Esophagus muscularis mucosa (tissue), 4 donors: ENCODE results near the gene CREG1.

ENCODE experiments used
- EP300 ChIP-seq: sonication (generic); formaldehyde crosslinking; IDR thresholded peaks from one replicate; pipeline ENCODE4 v1.6.1; 2017; ENCODE audit warnings: antibody characterized with exemption
- POLR2A ChIP-seq: fragments of 450-650 bp; IDR thresholded peaks from one replicate; pipeline ENCODE4 v1.6.1; 2017; ENCODE audit warnings: antibody characterized with exemption, moderate library complexity, mild to moderate bottlenecking, low read depth
- POLR2AphosphoS5 ChIP-seq, 2 donors: sonication (generic); formaldehyde crosslinking; IDR thresholded peaks; one replicate each; pipeline ENCODE4 v1.6.1; 2017; ENCODE audit warnings: antibody characterized with exemption in 2 of 2
- TF ChIP-seq, protein P1 (sequence below), 3 experiments: fragments of 200-600 bp in 2 of 3; fragments of 450-650 bp in 1 of 3; sonication (generic) in 2 of 3; IDR thresholded peaks; one replicate each; pipeline ENCODE4 v1.5.1; 2017 to 2019; ENCODE audit warnings: antibody characterized with exemption in 3 of 3, mild to moderate bottlenecking in 2 of 3, moderate library complexity in 1 of 3

DNA sequence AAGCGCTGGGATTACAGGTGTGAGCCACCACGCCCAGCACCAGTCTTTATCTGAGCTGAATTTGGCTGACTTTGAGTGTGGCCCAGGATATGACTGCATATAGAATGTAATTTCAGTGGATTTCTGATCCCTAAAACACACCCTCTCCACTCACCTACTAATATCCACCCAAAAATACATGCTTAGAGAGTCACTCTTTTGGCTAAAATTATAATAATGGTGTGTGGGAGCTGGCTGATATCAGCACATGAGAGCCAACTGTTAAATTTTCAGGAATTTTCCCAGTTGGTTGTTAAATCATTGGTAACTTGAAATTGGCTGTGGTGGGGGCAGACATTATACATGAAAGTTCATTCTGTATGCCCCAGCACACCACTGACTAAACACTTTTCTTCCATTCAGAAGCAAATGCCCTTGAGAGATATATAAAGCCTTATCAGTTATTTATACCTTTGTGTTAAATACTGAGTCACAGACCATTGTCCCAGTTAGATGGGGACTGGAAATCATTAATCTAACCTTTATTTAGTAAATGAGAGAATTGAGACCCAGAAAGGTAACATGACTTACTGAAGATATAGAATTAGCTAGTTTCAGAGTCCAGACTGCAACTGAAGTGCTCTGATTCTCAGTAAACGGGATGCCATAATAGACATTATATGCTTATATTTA, 25.4 kb downstream of the CREG1 start:
- TF ChIP-seq, protein P1, sequence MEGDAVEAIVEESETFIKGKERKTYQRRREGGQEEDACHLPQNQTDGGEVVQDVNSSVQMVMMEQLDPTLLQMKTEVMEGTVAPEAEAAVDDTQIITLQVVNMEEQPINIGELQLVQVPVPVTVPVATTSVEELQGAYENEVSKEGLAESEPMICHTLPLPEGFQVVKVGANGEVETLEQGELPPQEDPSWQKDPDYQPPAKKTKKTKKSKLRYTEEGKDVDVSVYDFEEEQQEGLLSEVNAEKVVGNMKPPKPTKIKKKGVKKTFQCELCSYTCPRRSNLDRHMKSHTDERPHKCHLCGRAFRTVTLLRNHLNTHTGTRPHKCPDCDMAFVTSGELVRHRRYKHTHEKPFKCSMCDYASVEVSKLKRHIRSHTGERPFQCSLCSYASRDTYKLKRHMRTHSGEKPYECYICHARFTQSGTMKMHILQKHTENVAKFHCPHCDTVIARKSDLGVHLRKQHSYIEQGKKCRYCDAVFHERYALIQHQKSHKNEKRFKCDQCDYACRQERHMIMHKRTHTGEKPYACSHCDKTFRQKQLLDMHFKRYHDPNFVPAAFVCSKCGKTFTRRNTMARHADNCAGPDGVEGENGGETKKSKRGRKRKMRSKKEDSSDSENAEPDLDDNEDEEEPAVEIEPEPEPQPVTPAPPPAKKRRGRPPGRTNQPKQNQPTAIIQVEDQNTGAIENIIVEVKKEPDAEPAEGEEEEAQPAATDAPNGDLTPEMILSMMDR (IDR thresholded peaks at IDR 0.05) = no peak
- TF ChIP-seq POLR2AphosphoS5 (IDR thresholded peaks at IDR 0.05) (no peak), POLR2A (no peak), EP300 (no peak)
